HEK293T (cell line): Measurements from ENCODE around the gene ZNF583.

Experiments
- ELF4 ChIP-seq: fragments of 450-650 bp; IDR thresholded peaks from 2 replicates; pipeline ENCODE4 v1.6.1; 2017; ENCODE audit warnings: antibody characterized with exemption
- FOXK2 ChIP-seq: fragments of 450-650 bp; IDR thresholded peaks from 2 replicates; pipeline ENCODE4 v1.6.1; 2016; ENCODE audit warnings: mild to moderate bottlenecking
- PKNOX1 ChIP-seq: fragments of 450-650 bp; IDR thresholded peaks from 2 replicates; pipeline ENCODE4 v1.6.1; 2016
- SP1 ChIP-seq: fragments of 450-650 bp; IDR thresholded peaks from 2 replicates; pipeline ENCODE4 v1.6.1; 2017
- TARDBP ChIP-seq: fragments of 450-650 bp; IDR thresholded peaks from 2 replicates; pipeline ENCODE4 v1.6.1; 2016

DNA sequence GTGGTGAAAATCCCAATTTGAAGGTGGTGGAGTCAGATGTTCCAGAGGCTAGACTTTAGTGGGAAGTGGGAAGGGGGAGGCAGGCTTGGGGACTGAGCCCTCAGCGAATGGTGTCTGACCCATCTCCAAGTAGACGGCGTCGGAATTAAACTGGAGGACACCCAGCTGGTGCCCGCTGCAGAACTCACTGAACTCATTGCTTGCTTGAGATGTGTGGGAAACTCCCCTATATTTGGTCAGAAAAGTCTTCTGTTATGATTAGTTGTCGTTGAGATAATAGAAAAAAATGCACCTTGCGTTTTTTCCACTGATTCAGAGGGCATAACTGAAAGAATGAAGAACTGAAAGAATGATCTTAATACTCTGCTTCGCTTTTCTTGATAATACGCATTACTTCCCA, 871 bp upstream of the ZNF583 start:
- TF ChIP-seq SP1 (no peak), ELF4 (no peak), FOXK2 (no peak), PKNOX1 (no peak), TARDBP (no peak)
